Measurements from ENCODE around the gene SETD4. TPM values are rescaled to one million over a fixed set of nuclear protein-coding genes. Genes with fewer than 3 reads are reported as not detected.

SETD4 gene
- total and polyA plus RNA-seq, 2 donors (not counting 3 experiments of a cell fraction or from before 2014, with no cell fraction given), result 13.0 to 25.1 TPM

DNA sequence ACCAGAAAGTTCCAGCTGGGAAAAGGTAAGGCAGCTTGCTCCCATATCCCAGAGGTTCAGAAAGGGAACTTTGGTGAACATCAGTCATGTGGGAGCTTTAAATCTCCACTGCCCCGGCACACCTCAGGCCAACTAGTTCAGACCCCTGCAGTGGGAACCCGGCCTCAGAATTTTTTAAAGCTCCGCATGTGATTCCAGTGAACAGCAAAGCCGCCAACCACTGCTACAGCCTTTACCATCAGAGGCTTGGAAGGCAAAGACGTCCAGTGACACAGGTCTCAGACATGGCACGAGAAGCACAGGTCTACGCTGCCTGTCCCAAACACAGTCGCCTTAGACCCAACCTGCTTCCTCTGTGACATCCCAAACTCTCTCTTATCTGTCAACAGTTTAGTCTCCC lies 31.0 kb downstream of the SETD4 start:
- Histone ChIP-seq H3K4me3 (replicated peaks in 1 of 3; ENCODE audit: insufficient read depth in 1 of 3, low read depth in 1 of 3, low read length in 3 of 3) (no peak overlapping the region), H3K9me3 (replicated peaks; ENCODE audit: control insufficient read depth, insufficient read depth, low read length) (no peaks in the 10 kb centered on the region), H3K9ac (replicated peaks; ENCODE audit: extremely low read depth, insufficient read depth, low read length) (no peak overlapping the region), H3K79me2 (ENCODE audit: control insufficient read depth, insufficient read depth, low read length) (no peaks in the 10 kb centered on the region), H3K4me2 (ENCODE audit: insufficient read depth, low read length) (no peak overlapping the region), H3K4me1 (ENCODE audit: control insufficient read depth, extremely low read depth, insufficient read depth, low read length) (no peaks in the 10 kb centered on the region), H4K20me1 (replicated peaks; ENCODE audit: control insufficient read depth, extremely low read depth, insufficient read depth, low read length) (no peaks in the 10 kb centered on the region), H3K27ac (ENCODE audit: insufficient read depth, low read depth, low read length) (no peak overlapping the region), H3K27me3 (ENCODE audit: control insufficient read depth in 2 of 2, insufficient read depth in 2 of 2, low read length in 2 of 2) (peaks cover 0 to 2% of the 10 kb centered on the region in 2 experiments), H3K9me1 (replicated peaks; ENCODE audit: control insufficient read depth, extremely low read depth, insufficient read depth, low read length) (no peaks in the 10 kb centered on the region), H3K36me3 (ENCODE audit: control insufficient read depth in 2 of 2, extremely low read depth in 1 of 2, insufficient read depth in 2 of 2, low read length in 2 of 2) (peaks cover 0 to 2% of the 10 kb centered on the region in 2 experiments), H2AFZ (ENCODE audit: low read depth, low read length) (no peak overlapping the region)
- no TSS peak for BruUV-seq (replicated peaks)
- ChIA-PET POLR2A (no interaction called here), CTCF (interaction anchor here (0.7 to 6.2 kb wide), 10 partner anchors 10 to 1520 kb away, joined by 3 to 58 read pairs (median 5); no protein-coding TSS in a partner anchor)
- TF ChIP-seq POLR2A (IDR thresholded peaks at IDR 0.05; ENCODE audit: low read depth, low read length), result no peak
- no peak for TF ChIP-seq POLR2AphosphoS5 (IDR thresholded peaks at IDR 0.05; ENCODE audit: insufficient read depth, low read depth, low read length)
- no peak for TF ChIP-seq EZH2 (IDR thresholded peaks at IDR 0.05; ENCODE audit: borderline replicate concordance, low read depth, low read length, severe bottlenecking)
- TF ChIP-seq GATA2 (IDR thresholded peaks at IDR 0.05; ENCODE audit: insufficient read depth, insufficient read length, low read depth, low read length), result no peak
- TF ChIP-seq, protein P1, sequence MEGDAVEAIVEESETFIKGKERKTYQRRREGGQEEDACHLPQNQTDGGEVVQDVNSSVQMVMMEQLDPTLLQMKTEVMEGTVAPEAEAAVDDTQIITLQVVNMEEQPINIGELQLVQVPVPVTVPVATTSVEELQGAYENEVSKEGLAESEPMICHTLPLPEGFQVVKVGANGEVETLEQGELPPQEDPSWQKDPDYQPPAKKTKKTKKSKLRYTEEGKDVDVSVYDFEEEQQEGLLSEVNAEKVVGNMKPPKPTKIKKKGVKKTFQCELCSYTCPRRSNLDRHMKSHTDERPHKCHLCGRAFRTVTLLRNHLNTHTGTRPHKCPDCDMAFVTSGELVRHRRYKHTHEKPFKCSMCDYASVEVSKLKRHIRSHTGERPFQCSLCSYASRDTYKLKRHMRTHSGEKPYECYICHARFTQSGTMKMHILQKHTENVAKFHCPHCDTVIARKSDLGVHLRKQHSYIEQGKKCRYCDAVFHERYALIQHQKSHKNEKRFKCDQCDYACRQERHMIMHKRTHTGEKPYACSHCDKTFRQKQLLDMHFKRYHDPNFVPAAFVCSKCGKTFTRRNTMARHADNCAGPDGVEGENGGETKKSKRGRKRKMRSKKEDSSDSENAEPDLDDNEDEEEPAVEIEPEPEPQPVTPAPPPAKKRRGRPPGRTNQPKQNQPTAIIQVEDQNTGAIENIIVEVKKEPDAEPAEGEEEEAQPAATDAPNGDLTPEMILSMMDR (IDR thresholded peaks at IDR 0.05; ENCODE audit: extremely low read depth in 1 of 2, insufficient read depth in 1 of 2, low read depth in 1 of 2, low read length in 2 of 2), result no peak
- TF ChIP-seq FOS (IDR thresholded peaks at IDR 0.05; ENCODE audit: borderline replicate concordance, insufficient read depth, low read length), result no peak
- TF ChIP-seq JUN (IDR thresholded peaks at IDR 0.05; ENCODE audit: borderline replicate concordance, insufficient read depth, insufficient read length, low read depth), result no peak
- TF ChIP-seq, protein P2, sequence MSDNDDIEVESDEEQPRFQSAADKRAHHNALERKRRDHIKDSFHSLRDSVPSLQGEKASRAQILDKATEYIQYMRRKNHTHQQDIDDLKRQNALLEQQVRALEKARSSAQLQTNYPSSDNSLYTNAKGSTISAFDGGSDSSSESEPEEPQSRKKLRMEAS (IDR thresholded peaks at IDR 0.05; ENCODE audit: insufficient read depth, insufficient read length), result no peak
- TF ChIP-seq MYC (IDR thresholded peaks at IDR 0.05; ENCODE audit: low read depth, low read length), result no peak
- DNase-seq (ENCODE audit: low read depth, low spot score) (no peak), FAIRE-seq (no peak)
- intact Hi-C loops (cut with micrococcal nuclease) (loop anchor here (2.0 to 5.0 kb wide), 3 partner anchors 82 to 1282 kb away; no protein-coding TSS in a partner anchor), dilution Hi-C loops (cut with MboI; ENCODE audit: extremely low pct_ligation_motif_present, low sequenced_read_pairs) (no loop called here)

All from endothelial cell of umbilical vein (primary cell).